Endodermal cell (in vitro differentiated cells): ENCODE results near the gene DNALI1. TPM values are rescaled to one million over a fixed set of nuclear protein-coding genes. Genes with fewer than 3 reads are reported as not detected.

Experiments used
- DNase-seq: peaks from one replicate; pipeline ENCODE4 v3.0.0-alpha.2; 2017
- H3K27ac ChIP-seq: 2 replicates; pipeline ENCODE4 v1.5.1; 2013; ENCODE audit warnings: mild to moderate bottlenecking, low read depth, low read length, moderate library complexity
- H3K27me3 ChIP-seq: 2 replicates; pipeline ENCODE4 v1.6.1; 2013; ENCODE audit warnings: mild to moderate bottlenecking, low read length, moderate library complexity; ENCODE audit not compliant: insufficient read depth, control insufficient read depth, poor library complexity, severe bottlenecking
- H3K36me3 ChIP-seq: 2 replicates; pipeline ENCODE4 v1.7.0; 2013; ENCODE audit warnings: mild to moderate bottlenecking, low read length, moderate library complexity; ENCODE audit not compliant: control insufficient read depth, insufficient read depth
- H3K4me1 ChIP-seq: one replicate; pipeline ENCODE4 v1.7.0; 2013; ENCODE audit warnings: low read length; ENCODE audit not compliant: control insufficient read depth, insufficient read depth
- H3K4me3 ChIP-seq: 2 replicates; pipeline ENCODE4 v1.5.1; 2013; ENCODE audit warnings: mild to moderate bottlenecking, low read length, moderate library complexity
- H3K9ac ChIP-seq: 2 replicates; pipeline ENCODE4 v1.6.1; 2013; ENCODE audit warnings: mild to moderate bottlenecking, low read length, moderate library complexity; ENCODE audit not compliant: poor library complexity, severe bottlenecking; ENCODE audit errors: extremely low read depth
- H3K9me3 ChIP-seq: 2 replicates; pipeline ENCODE4 v1.6.1; 2013; ENCODE audit warnings: mild to moderate bottlenecking, low read length, moderate library complexity; ENCODE audit not compliant: control insufficient read depth
- H3K27ac Mint-ChIP-seq: 2 replicates; pipeline ENCODE4 v1.8.0; 2020; ENCODE audit warnings: mixed read lengths
- H3K27me3 Mint-ChIP-seq: 2 replicates; pipeline ENCODE4 v1.8.0; 2021; ENCODE audit warnings: mild to moderate bottlenecking, mixed read lengths; ENCODE audit not compliant: insufficient read depth
- H3K36me3 Mint-ChIP-seq: 2 replicates; pipeline ENCODE4 v1.8.0; 2020; ENCODE audit warnings: low read depth, mixed read lengths
- H3K4me1 Mint-ChIP-seq: 2 replicates; pipeline ENCODE4 v1.8.0; 2020; ENCODE audit warnings: mixed read lengths
- H3K4me3 Mint-ChIP-seq: 2 replicates; pipeline ENCODE4 v1.8.0; 2020; ENCODE audit warnings: mild to moderate bottlenecking, moderate library complexity, mixed read lengths
- H3K9me3 Mint-ChIP-seq: 2 replicates; pipeline ENCODE4 v1.8.0; 2020; ENCODE audit warnings: mild to moderate bottlenecking, mixed read lengths
- CTCF ChIP-seq: fragments of 200-600 bp; sonication (generic); conservative IDR thresholded peaks from 2 replicates; pipeline ENCODE4 v1.5.0; 2021; ENCODE audit warnings: antibody characterized with exemption, mild to moderate bottlenecking
- WGBS, 2 experiments: methylation state at CpG; one replicate each; pipeline versions ENCODE4 v1.1.5 to v1.1.7; 2013; ENCODE audit warnings: missing lambda C conversion rate in 2 of 2, mixed read lengths in 1 of 2; ENCODE audit not compliant: insufficient coverage in 1 of 2, insufficient read length in 1 of 2; 5-methylcytosine and 5-hydroxymethylcytosine counted together
- total RNA-seq, 2 donors: library from RNA; stranded (reverse); fragmentation: NEBNext Ultra II Directional in 1 of 2; extraction: Animal tissue kit (Norgen Biotek cat#: 25700) in 1 of 2; gene quantifications; 2 replicates in 1 of 2; 3 replicates in 1 of 2; pipeline ENCODE4 v1.2.1, GENCODE V29; 2021

The DNALI1 gene
- total RNA-seq, 2 donors from 2014 or later, result 31.5 to 39.5 TPM

- Histone ChIP-seq H3K9me3 (no peaks in the 10 kb centered on the region), H3K27me3 (peaks cover 97% of the 10 kb centered on the region), H3K4me3 (no peak overlapping the region), H3K4me1 (no peaks in the 10 kb centered on the region), H3K36me3 (no peaks in the 10 kb centered on the region), H3K9ac (no peak overlapping the region), H3K27ac (no peak overlapping the region)
- WGBS, 2 experiments, result 40 to 53% methylated on average over 2 of the region's 2 CpGs
- no peak for DNase-seq
- H3K9me3 Mint-ChIP-seq, result no peaks in the 10 kb centered on the region
- no peak overlapping the region for H3K4me3 Mint-ChIP-seq
- no peaks in the 10 kb centered on the region for H3K4me1 Mint-ChIP-seq
- peaks cover 37% of the 10 kb centered on the region for H3K27me3 Mint-ChIP-seq
- TF ChIP-seq CTCF, result no peak
- H3K27ac Mint-ChIP-seq, result no peak overlapping the region
- H3K36me3 Mint-ChIP-seq, result no peaks in the 10 kb centered on the region
These were observed 52.3 kb downstream of the DNALI1 start for GRCh38 chr1:37609002-37609401.

DNA sequence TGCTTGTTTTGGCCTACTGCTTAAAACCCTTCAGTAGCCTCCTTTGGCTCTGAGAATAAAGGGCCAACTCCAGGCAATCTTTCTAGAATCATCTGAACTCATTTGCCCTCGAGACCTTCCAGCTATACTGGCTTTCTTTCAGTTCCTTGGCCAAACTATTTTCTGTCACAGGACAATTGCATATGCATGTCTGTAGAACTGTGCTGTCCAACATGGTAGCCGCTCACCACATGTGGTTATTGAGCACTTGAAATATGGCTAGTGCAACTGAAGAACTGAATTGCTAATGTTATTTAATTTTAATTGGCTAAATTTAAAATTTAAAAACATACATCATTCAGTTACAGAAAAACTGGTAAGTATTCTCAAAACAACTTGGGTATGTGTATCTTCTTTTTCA is 53.3 kb downstream of the DNALI1 start:
- WGBS, 2 experiments, result 56 to 83% methylated on average over 1 to 2 of the region's 2 CpGs
- no peak overlapping the region for H3K4me3 ChIP-seq
- H3K36me3 ChIP-seq, result no peaks in the 10 kb centered on the region
- no peak for TF ChIP-seq CTCF
- H3K36me3 Mint-ChIP-seq, result no peaks in the 10 kb centered on the region
- no peak overlapping the region for H3K4me3 Mint-ChIP-seq
- no peaks in the 10 kb centered on the region for H3K9me3 Mint-ChIP-seq
- no peaks in the 10 kb centered on the region for H3K9me3 ChIP-seq
- peaks cover 39% of the 10 kb centered on the region for H3K27me3 Mint-ChIP-seq
- H3K4me1 ChIP-seq, result no peaks in the 10 kb centered on the region
- H3K27me3 ChIP-seq, result peaks cover 97% of the 10 kb centered on the region
- no peaks in the 10 kb centered on the region for H3K4me1 Mint-ChIP-seq
- no peak overlapping the region for H3K27ac ChIP-seq
- no peak overlapping the region for H3K9ac ChIP-seq
- no peak for DNase-seq
- H3K27ac Mint-ChIP-seq, result no peak overlapping the region

GRCh38 chr1:37612186-37612585 is 55.4 kb downstream of the DNALI1 start:
- Histone ChIP-seq H3K27me3 (peaks cover 97% of the 10 kb centered on the region), H3K27ac (no peak overlapping the region), H3K9ac (no peak overlapping the region), H3K9me3 (no peaks in the 10 kb centered on the region), H3K4me1 (no peaks in the 10 kb centered on the region), H3K4me3 (no peak overlapping the region), H3K36me3 (no peaks in the 10 kb centered on the region)
- WGBS, 2 experiments, result 73 to 76% methylated on average over 2 to 4 of the region's 4 CpGs
- Mint-ChIP-seq H3K36me3 (no peaks in the 10 kb centered on the region), H3K27ac (no peak overlapping the region), H3K9me3 (no peaks in the 10 kb centered on the region), H3K4me1 (no peaks in the 10 kb centered on the region), H3K27me3 (peaks cover 60% of the 10 kb centered on the region), H3K4me3 (no peak overlapping the region)
- DNase-seq, result no peak
- no peak for TF ChIP-seq CTCF
